ENCODE measurements around the gene IQGAP2.

IQGAP2 gene

DNA sequence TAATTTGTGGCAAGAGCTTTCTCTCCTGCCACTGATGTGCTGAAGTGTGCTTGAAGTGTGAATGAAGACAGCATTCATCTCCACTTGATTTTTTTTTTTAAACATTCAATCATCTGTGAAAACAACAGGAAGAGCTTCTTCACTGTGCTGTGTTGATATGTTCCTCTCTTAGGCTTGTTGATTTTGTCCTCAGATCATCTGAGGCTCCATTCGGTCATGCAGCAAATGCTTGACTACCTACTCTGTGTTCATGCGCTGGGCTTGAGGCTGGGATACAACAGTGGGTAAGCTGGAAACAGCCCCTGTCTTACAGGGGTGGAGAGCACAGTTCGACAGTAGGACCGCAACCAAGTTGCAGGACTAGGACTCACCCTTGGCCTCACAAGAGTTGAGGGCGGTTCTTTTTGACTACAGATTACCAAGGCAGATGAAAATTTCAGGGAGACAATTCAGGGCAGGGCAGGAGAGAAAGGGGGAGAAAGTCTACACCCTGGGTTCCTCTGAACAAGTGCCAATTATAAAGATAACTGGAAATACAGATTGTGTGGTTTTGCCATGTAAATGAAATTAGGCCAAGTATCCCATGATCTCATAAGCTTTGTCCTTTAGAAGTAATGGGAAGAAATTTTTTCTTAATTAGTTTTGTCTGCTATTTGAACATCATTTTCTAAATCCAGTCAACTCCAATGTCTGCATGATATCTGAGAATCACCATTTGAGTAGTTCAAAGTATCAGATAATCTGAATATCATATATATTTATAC is 281.9 kb downstream of the IQGAP2 start:
- TF ChIP-seq, protein P1, sequence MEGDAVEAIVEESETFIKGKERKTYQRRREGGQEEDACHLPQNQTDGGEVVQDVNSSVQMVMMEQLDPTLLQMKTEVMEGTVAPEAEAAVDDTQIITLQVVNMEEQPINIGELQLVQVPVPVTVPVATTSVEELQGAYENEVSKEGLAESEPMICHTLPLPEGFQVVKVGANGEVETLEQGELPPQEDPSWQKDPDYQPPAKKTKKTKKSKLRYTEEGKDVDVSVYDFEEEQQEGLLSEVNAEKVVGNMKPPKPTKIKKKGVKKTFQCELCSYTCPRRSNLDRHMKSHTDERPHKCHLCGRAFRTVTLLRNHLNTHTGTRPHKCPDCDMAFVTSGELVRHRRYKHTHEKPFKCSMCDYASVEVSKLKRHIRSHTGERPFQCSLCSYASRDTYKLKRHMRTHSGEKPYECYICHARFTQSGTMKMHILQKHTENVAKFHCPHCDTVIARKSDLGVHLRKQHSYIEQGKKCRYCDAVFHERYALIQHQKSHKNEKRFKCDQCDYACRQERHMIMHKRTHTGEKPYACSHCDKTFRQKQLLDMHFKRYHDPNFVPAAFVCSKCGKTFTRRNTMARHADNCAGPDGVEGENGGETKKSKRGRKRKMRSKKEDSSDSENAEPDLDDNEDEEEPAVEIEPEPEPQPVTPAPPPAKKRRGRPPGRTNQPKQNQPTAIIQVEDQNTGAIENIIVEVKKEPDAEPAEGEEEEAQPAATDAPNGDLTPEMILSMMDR (IDR thresholded peaks at IDR 0.05; ENCODE audit: low read depth, low read length, missing control alignments) = no peak
- Histone ChIP-seq H3K27me3 (replicated peaks) (no peaks in the 10 kb centered on the region), H3K36me3 (replicated peaks) (no peaks in the 10 kb centered on the region), H3K4me3 (ENCODE audit: low read depth, low read length) (no peak overlapping the region), H3K27ac (no peak overlapping the region)
- in situ Hi-C loops (cut with HindIII; ENCODE audit: low pct_ligation_motif_present, low sequenced_read_pairs) = no loop called here
- no peak for DNase-seq

DNA sequence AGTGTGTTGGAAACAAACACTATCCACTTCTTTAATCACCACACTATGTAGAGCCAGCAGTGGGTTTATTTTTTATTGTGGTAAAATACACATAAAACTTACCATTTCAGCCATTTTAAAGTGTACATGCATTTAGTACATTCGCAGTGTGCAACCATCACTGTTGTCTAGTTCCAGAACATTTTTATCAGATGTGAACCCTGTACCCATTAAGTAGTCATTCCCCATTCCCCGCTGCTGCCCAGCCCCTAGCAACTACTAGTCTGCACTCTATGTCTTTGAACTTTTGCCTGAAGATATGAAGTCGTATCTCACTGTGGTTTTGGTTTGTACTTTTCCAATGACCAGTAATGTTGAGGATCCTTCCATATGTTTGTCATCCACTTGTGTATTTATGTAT is 282.6 kb downstream of the IQGAP2 start:
- in situ Hi-C loops (cut with HindIII; ENCODE audit: low pct_ligation_motif_present, low sequenced_read_pairs) = no loop called here
- TF ChIP-seq, protein P1 (IDR thresholded peaks at IDR 0.05; ENCODE audit: low read depth, low read length, missing control alignments) = no peak
- Histone ChIP-seq H3K27ac (no peak overlapping the region), H3K36me3 (replicated peaks) (no peaks in the 10 kb centered on the region), H3K4me3 (ENCODE audit: low read depth, low read length) (no peak overlapping the region), H3K27me3 (replicated peaks) (no peaks in the 10 kb centered on the region)
- DNase-seq = no peak

DNA sequence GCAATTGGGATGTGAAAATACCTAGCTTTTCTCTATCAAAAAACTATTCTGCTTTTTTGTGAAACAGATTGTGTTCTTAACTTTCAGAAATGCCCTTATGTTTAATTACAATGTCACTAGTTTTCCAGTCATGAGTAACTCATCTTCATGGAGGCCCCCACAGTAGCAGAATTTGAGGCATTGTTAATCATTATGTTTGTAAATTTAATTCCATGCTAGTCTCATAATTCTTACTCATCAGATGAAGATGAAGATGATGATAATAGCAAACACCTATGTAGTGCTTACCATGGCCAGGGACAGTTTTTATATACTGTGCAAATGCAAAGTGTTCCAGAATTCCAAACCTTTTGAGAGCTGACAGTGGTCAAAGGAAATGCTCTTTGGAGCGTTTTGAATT is 285.1 kb downstream of the IQGAP2 start:
- Histone ChIP-seq H3K4me3 (ENCODE audit: low read depth, low read length) (no peak overlapping the region), H3K27ac (no peak overlapping the region), H3K36me3 (replicated peaks) (no peaks in the 10 kb centered on the region), H3K27me3 (replicated peaks) (no peaks in the 10 kb centered on the region)
- no peak for DNase-seq
- in situ Hi-C loops (cut with HindIII; ENCODE audit: low pct_ligation_motif_present, low sequenced_read_pairs) = no loop called here
- TF ChIP-seq, protein P1 (IDR thresholded peaks at IDR 0.05; ENCODE audit: low read depth, low read length, missing control alignments) = no peak

DNA sequence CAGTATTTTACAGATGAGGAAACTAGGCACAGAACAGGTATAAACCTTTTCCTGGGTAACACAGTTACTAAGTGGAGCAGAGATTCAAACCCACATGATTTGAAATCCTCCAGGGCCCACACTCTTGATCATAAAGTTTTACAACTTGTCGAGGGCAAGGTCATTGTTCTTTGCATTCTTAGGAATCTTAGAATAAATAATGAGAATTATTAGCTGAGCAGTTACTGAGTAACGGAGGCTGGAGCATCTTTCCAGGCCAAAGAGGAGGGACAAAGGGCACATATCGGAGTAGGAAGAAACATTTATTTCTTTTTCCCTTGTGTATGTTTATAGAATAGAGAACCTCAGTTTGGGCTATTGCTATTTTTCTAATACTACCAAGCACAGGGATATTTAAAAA is 285.8 kb downstream of the IQGAP2 start:
- Histone ChIP-seq H3K27me3 (replicated peaks) (no peaks in the 10 kb centered on the region), H3K36me3 (replicated peaks) (no peaks in the 10 kb centered on the region), H3K4me3 (ENCODE audit: low read depth, low read length) (no peak overlapping the region), H3K27ac (peak overlapping the region; percentile 80)
- TF ChIP-seq, protein P1 (IDR thresholded peaks at IDR 0.05; ENCODE audit: low read depth, low read length, missing control alignments) = no peak
- in situ Hi-C loops (cut with HindIII; ENCODE audit: low pct_ligation_motif_present, low sequenced_read_pairs) = no loop called here
- no peak for DNase-seq

DNA sequence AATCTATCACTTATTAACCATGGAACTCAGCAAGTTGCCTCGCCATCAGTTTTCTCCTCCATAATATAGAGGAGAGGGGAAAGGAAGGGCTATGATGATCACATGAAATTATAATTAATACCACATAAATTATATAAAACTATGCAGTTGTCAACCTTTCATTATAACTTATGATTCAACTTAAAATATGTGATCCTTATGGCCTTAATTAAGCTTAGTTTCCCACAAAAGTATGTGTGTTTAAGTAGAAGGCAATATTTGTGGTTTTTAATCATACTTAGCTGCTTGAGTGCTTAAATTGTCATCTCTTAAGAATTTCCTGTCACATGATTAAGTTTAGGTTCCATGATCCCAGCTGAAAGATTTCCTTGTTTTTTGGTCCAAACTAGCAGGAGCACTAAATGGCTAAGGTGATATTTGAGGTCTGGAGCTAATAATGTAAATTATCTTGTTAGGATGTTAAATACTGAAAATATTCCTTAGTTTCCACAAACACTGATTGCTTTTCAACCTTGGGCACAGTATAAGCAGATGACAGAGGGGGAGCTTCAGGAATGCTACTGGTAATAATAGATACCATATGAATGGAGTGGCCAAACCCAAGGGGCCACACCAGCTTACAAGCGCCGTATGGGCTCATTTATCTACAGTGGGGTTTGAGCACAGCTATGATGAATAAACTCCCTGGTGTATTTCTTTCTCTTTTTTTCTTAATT is 286.4 kb downstream of the IQGAP2 start:
- peak overlapping the region; percentile 80 for H3K27ac ChIP-seq

More for the DNA sequence above, 286.4 kb downstream of the IQGAP2 start:
- Histone ChIP-seq H3K4me3 (ENCODE audit: low read depth, low read length) (no peak overlapping the region), H3K27me3 (replicated peaks) (no peaks in the 10 kb centered on the region), H3K36me3 (replicated peaks) (no peaks in the 10 kb centered on the region)
- TF ChIP-seq, protein P1 (IDR thresholded peaks at IDR 0.05; ENCODE audit: low read depth, low read length, missing control alignments) = no peak
- in situ Hi-C loops (cut with HindIII; ENCODE audit: low pct_ligation_motif_present, low sequenced_read_pairs) = no loop called here
- peak; percentile 48 for DNase-seq

All from brain microvascular endothelial cell (primary cell).